ENCODE results near the gene DMD. TPM values are rescaled to one million over a fixed set of nuclear protein-coding genes. Genes with fewer than 3 reads are reported as not detected.

The DMD gene
- polyA plus RNA-seq, 3 donors = 0.23 TPM; not detected in 2

DNA sequence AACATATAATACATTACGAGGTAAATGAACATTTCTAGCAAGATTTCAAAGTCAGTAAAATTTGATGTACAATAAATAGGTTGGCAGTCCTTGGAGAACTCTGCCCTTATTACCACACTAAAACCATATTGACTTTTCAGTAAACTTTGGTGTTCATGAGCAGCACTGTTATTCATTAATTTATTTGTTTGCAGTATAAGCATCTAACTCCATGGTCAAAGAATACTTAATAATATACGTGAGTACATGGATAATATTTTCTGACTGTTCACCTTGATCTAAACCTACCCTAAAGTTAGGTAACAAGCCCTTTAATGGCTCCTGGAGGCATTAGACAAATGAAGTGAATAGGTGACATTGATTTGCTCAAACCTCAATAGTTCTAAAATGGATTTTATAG lies 1322.3 kb downstream of the DMD start:
- no peaks in the 10 kb centered on the region for H3K4me1 Mint-ChIP-seq

DNA sequence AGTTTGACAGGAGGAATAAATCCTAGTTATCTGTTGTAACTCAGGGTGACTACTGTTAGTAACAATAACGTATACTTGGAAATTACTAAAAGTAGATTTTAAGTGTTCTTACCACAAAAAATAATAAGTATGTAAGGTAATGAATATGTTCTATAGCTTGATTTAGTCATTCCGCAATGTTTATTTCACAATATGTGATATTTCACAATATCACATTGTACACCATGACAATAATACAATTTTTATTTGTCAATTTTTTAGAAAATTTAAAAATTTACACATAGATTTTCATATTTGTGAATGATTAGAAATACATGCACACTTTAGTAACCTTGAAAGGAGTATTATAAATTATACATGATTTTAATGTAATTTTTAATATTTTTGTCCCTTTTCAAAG lies 1326.8 kb downstream of the DMD start:
- H2AFZ ChIP-seq (ENCODE audit: insufficient read depth, low read depth, low read length, poor library complexity, severe bottlenecking) = no peak overlapping the region
- H3K9me3 Mint-ChIP-seq = peaks cover 0 to 3% (median 0%) of the 10 kb centered on the region in 7 donors
- H3K4me3 ChIP-seq (replicated peaks in 1 of 3; ENCODE audit: low read depth in 2 of 3, low read length in 3 of 3) = no peak overlapping the region
- WGBS (ENCODE audit: insufficient coverage) = no CpG with 5 or more reads among the region's 2 CpGs
- H3K27me3 Mint-ChIP-seq (ENCODE audit: low read depth in 3 of 3) = peaks cover 0 to 1% (median 0%) of the 10 kb centered on the region in 3 donors
- no peaks in the 10 kb centered on the region for H3K36me3 ChIP-seq (replicated peaks in 1 of 2; ENCODE audit: control insufficient read depth in 1 of 2, insufficient read depth in 2 of 2, low read length in 2 of 2)
- H3K27ac ChIP-seq (ENCODE audit: low read depth in 1 of 2, low read length in 2 of 2) = no peak overlapping the region
- TF ChIP-seq, protein P1, sequence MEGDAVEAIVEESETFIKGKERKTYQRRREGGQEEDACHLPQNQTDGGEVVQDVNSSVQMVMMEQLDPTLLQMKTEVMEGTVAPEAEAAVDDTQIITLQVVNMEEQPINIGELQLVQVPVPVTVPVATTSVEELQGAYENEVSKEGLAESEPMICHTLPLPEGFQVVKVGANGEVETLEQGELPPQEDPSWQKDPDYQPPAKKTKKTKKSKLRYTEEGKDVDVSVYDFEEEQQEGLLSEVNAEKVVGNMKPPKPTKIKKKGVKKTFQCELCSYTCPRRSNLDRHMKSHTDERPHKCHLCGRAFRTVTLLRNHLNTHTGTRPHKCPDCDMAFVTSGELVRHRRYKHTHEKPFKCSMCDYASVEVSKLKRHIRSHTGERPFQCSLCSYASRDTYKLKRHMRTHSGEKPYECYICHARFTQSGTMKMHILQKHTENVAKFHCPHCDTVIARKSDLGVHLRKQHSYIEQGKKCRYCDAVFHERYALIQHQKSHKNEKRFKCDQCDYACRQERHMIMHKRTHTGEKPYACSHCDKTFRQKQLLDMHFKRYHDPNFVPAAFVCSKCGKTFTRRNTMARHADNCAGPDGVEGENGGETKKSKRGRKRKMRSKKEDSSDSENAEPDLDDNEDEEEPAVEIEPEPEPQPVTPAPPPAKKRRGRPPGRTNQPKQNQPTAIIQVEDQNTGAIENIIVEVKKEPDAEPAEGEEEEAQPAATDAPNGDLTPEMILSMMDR (IDR thresholded peaks at IDR 0.05) = no peak
- H3K27ac Mint-ChIP-seq = no peak overlapping the region
- no peaks in the 10 kb centered on the region for H3K27me3 ChIP-seq (ENCODE audit: control insufficient read depth in 2 of 2, insufficient read depth in 2 of 2, low read length in 2 of 2)
- H3K4me1 Mint-ChIP-seq = no peaks in the 10 kb centered on the region
- H3K4me3 Mint-ChIP-seq = no peak overlapping the region
- H3K79me2 ChIP-seq (ENCODE audit: insufficient read depth, low read length) = no peaks in the 10 kb centered on the region
- H3K9ac ChIP-seq (ENCODE audit: insufficient read depth, low read length, poor library complexity, severe bottlenecking) = no peak overlapping the region
- no peak overlapping the region for H3K4me2 ChIP-seq (replicated peaks; ENCODE audit: extremely low read depth, low read length, poor library complexity, severe bottlenecking)
- H4K20me1 ChIP-seq (ENCODE audit: insufficient read depth, low read length) = no peaks in the 10 kb centered on the region
- intact Hi-C loops (cut with micrococcal nuclease) = no loop called here
- DNase-seq = no peak
- no peaks in the 10 kb centered on the region for H3K9me3 ChIP-seq (replicated peaks in 1 of 2; ENCODE audit: control insufficient read depth in 1 of 2, insufficient read depth in 1 of 2, low read length in 2 of 2)
- H3K36me3 Mint-ChIP-seq = no peaks in the 10 kb centered on the region
- no peaks in the 10 kb centered on the region for H3K4me1 ChIP-seq (ENCODE audit: control insufficient read depth in 1 of 2, insufficient read depth in 2 of 2, low read length in 2 of 2)

More for the DNA sequence above, 1322.3 kb downstream of the DMD start:
- no peak for DNase-seq
- no peaks in the 10 kb centered on the region for H3K9me3 ChIP-seq (replicated peaks in 1 of 2; ENCODE audit: control insufficient read depth in 1 of 2, insufficient read depth in 1 of 2, low read length in 2 of 2)
- Mint-ChIP-seq H3K9me3 (peaks cover 0 to 3% (median 0%) of the 10 kb centered on the region in 7 donors), H3K27ac (no peak overlapping the region), H3K27me3 (ENCODE audit: low read depth in 3 of 3) (no peaks in the 10 kb centered on the region), H3K36me3 (no peaks in the 10 kb centered on the region), H3K4me3 (no peak overlapping the region)
- no peak overlapping the region for H3K9ac ChIP-seq (ENCODE audit: insufficient read depth, low read length, poor library complexity, severe bottlenecking)
- no peaks in the 10 kb centered on the region for H4K20me1 ChIP-seq (ENCODE audit: insufficient read depth, low read length)
- no peaks in the 10 kb centered on the region for H3K79me2 ChIP-seq (ENCODE audit: insufficient read depth, low read length)
- H3K27ac ChIP-seq (ENCODE audit: low read depth in 1 of 2, low read length in 2 of 2) = no peak overlapping the region
- no peaks in the 10 kb centered on the region for H3K36me3 ChIP-seq (replicated peaks in 1 of 2; ENCODE audit: control insufficient read depth in 1 of 2, insufficient read depth in 2 of 2, low read length in 2 of 2)
- H3K4me3 ChIP-seq (replicated peaks in 1 of 3; ENCODE audit: low read depth in 2 of 3, low read length in 3 of 3) = no peak overlapping the region
- no peak overlapping the region for H3K4me2 ChIP-seq (replicated peaks; ENCODE audit: extremely low read depth, low read length, poor library complexity, severe bottlenecking)
- intact Hi-C loops (cut with micrococcal nuclease) = no loop called here
- no peaks in the 10 kb centered on the region for H3K4me1 ChIP-seq (ENCODE audit: control insufficient read depth in 1 of 2, insufficient read depth in 2 of 2, low read length in 2 of 2)
- H2AFZ ChIP-seq (ENCODE audit: insufficient read depth, low read depth, low read length, poor library complexity, severe bottlenecking) = no peak overlapping the region
- TF ChIP-seq, protein P1 (IDR thresholded peaks at IDR 0.05) = no peak
- WGBS (ENCODE audit: insufficient coverage) = no CpG with 5 or more reads among the region's 2 CpGs
- H3K27me3 ChIP-seq (ENCODE audit: control insufficient read depth in 2 of 2, insufficient read depth in 2 of 2, low read length in 2 of 2) = no peaks in the 10 kb centered on the region

Data from CD14-positive monocyte (primary cell).